Measurements from ENCODE around the gene CR2. TPM values are rescaled to one million over a fixed set of nuclear protein-coding genes. Genes with fewer than 3 reads are reported as not detected.

CR2 gene
- total RNA-seq, 1 donor from 2014 or later = 0.05 TPM

DNA sequence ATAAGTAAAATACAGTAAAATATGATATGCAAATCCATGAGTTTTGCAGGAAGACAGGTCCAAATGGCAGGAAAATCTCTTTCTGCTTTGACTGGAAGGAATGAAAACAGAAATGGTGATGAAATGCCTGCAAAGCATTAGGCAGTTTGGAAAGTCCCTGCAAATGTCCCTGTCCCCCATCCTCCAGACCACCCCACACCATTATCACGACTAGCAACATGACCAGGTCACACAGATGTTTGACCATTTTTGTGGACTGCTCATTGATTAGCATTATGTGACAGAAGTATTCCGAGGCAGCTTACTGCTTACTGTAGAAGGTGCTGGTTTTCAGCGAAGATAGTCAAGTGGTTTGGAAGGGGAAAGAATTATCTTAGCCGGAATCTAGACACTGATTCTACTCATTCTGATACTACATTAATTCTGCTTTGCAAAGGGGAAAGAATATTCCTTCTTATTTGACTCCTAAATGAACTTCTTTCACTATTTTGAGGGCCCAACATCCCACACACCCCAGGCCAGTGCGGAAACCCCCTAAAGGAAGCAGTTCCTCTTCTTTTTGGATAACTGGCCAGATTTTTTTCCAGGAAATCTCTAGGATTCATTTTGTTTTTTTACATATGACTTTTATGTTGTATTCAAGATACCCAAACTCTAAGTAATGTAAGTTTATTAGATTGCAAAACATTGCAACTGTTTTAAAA lies 9.5 kb upstream of the CR2 start:
- intact Hi-C loops (cut with micrococcal nuclease) = no loop called here

- intact Hi-C loops (cut with micrococcal nuclease) = no loop called here
Observed at GRCh38 chr1:207453710-207454045, 450 bp upstream of the CR2 start.

DNA sequence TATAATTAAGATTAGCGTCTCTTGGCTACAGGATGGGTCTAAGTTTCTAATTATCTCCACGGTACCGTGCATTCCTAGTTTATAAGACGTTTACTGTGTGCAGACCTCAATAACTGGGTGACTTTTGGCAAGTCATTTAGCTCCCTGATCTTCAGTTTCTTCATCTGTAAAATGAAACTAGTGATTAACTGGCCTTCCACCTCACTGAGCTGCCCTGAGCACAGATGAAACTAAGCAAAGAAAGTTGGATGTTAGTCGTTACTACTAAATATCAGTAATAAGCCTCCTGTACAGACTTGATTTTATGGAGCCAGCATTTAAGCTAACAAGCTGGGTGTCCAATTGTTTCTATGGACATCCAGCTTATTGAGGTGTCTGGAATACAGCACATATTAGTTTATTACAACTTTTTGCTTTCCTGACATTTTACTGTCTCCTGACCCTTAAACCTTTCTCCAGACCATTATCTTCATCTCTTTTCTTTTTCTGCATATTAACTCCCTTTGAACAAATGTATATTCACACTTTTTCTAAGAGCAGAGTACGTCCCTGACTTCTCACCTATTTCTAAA lies 1.1 kb downstream of the CR2 start:
- intact Hi-C loops (cut with micrococcal nuclease) = loop anchor here (5.0 kb wide), 1 partner anchor 42 kb away; the partner anchor contains the start of gene CR1

GRCh38 chr1:207458414-207458813 lies 4.3 kb downstream of the CR2 start:
- intact Hi-C loops (cut with micrococcal nuclease) = loop anchor here (5.0 kb wide), 1 partner anchor 39 kb away; the partner anchor contains the start of gene CR1

GRCh38 chr1:207459008-207459407 lies 4.9 kb downstream of the CR2 start:
- intact Hi-C loops (cut with micrococcal nuclease) = loop anchor here (5.0 kb wide), 1 partner anchor 38 kb away; the partner anchor contains the start of gene CR1

GRCh38 chr1:207461649-207462048 lies 7.5 kb downstream of the CR2 start:
- intact Hi-C loops (cut with micrococcal nuclease) = no loop called here

GRCh38 chr1:207462535-207462934 lies 8.4 kb downstream of the CR2 start:
- intact Hi-C loops (cut with micrococcal nuclease) = no loop called here

DNA sequence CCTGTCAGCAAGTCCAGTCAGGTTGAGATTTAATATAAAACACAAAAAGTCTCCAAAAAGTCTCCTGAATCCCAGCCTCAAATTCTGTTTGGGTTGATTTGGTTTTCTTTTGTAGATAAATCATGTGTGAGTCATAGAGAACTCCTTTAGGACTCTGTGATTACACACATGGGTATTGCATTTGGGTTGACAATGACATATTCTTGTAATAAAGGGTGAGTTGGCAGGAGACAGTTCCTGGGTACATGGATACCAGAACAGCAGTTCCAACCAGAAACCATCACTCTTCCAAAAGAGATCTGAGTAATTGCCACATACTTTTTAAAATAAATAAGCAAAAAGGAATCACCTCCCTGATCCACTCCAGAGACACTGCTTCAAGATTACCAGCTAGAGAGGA lies 8.9 kb downstream of the CR2 start:
- intact Hi-C loops (cut with micrococcal nuclease) = no loop called here

GRCh38 chr1:207463571-207463970 lies 9.4 kb downstream of the CR2 start:
- intact Hi-C loops (cut with micrococcal nuclease) = no loop called here

- intact Hi-C loops (cut with micrococcal nuclease) = no loop called here
Observed at GRCh38 chr1:207470927-207471326, 16.8 kb downstream of the CR2 start.

DNA sequence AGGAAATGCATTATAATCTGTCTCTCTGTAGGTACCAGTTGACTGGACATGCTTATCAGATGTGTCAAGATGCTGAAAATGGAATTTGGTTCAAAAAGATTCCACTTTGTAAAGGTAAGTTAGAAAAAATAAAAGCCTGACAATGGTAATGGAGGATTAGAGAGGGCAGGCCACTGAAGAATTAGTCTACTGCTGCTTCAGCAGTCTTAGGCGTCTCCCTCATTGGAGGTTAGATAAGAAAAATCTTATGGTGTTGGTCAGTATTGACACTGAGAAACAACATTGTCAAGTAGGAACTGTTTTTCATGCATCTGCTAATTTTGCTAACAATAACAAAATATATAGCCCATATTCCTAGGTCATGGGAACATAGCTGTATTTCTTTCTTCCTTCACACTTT lies 20.1 kb downstream of the CR2 start:
- intact Hi-C loops (cut with micrococcal nuclease) = no loop called here

DNA sequence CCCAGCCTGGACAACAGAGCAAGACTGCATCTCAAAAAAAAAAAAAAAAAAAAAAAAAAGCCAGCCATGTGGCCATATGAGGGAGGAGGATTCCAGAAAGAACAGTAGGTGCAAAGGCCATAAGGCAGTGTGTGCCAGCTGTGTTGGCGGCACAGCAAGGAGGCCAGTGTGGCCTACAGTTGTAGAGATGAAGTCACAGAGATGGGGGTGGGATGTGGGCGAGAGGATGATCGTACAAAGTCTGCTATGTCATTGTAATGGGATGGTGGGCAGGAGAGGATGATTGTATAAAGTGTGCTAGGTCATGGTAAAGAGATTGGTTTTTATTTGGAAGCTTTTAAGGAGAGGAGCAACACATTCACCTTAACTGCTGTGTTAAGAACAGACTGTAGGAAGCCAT lies 32.1 kb downstream of the CR2 start:
- intact Hi-C loops (cut with micrococcal nuclease) = no loop called here

DNA sequence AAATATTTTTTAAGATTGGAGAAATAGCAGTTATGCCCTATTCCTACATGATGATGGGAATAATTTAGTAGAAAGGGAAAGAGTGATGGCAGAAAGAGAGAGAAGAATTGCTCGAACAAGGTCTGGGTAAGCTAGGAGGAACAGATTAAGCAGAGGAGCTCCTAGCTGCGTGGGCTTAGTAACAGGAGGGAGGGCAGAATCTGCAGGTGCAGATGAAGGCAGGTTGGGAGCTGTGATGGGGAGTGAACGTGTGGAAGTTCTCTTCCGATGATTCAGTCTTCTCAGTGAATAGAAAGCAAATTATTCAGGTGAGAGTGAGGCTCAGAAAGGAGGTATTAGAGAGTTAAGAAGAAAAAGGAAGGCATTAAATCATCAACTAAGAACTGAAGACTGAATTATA lies 33.5 kb downstream of the CR2 start:
- intact Hi-C loops (cut with micrococcal nuclease) = no loop called here

DNA sequence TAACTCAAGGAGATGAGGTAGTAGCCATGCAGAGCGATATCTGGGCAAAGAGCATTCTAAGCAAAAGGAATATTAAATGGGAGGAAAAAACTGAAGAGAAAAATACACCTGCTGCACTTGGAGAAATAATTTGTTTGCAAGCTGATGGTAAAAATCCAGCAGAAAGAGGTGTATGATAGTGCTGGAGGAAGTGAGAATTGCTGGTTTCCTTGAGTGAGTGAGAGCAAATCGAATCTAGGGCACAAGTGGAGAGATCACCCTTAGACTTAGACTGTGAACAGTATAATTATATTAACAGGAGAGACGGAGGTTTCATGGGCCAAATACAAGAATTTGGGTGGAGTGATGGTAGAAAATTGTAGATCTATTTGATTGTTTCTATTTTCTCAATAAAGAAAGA lies 39.1 kb downstream of the CR2 start:
- intact Hi-C loops (cut with micrococcal nuclease) = no loop called here

DNA sequence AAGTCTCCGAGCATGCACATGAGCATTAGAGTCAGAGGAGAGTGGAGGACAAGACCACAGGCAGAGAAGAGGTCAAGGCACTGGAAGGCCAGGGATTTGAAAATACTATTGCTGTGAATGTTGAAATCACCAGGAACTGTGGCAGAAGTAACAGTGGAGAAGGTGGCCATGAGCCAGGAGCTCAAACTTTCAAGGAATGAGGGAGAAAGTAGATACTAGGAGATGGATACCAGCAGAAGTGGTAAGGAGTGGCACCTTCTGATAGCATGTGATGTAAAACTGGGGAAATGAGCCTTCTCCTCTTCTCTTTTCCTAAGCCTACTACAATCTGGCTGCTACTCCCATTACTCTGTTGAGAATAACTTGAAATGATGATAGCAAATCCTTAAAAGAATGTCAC lies 40.0 kb downstream of the CR2 start:
- intact Hi-C loops (cut with micrococcal nuclease) = no loop called here

DNA sequence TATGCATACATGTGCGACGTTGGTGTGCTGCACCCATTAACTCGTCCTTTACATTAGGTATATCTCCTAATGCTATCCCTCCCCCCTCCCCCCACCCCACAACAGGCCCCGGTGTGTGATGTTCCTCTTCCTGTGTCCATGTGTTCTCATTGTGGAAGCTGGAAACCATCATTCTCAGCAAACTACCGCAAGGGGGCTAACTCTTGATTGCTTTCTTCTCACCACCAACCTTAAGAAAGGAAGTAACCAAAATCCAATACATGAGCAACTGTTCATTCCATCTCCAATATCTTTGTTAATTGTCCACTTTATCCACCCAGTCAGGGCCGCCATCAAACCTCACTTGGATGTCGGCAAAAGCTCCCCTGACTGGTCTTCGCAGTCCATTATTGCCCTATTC lies 41.2 kb downstream of the CR2 start:
- intact Hi-C loops (cut with micrococcal nuclease) = loop anchor here (5.0 kb wide), 1 partner anchor 38 kb away; no protein-coding TSS in a partner anchor

- intact Hi-C loops (cut with micrococcal nuclease) = loop anchor here (5.0 kb wide), 1 partner anchor 39 kb away; no protein-coding TSS in a partner anchor
Observed at GRCh38 chr1:207495801-207496792, 42.0 kb downstream of the CR2 start, which contains the start of gene CR1. TSS of gene CR1 (plus strand) at chr1:207496157. CDS start at chr1:207496268, 111 bp downstream.

- intact Hi-C loops (cut with micrococcal nuclease) = loop anchor here (2.0 to 5.0 kb wide), 2 partner anchors 41 to 93 kb away; no protein-coding TSS in a partner anchor
Observed at GRCh38 chr1:207497941-207498340, 43.8 kb downstream of the CR2 start.

DNA sequence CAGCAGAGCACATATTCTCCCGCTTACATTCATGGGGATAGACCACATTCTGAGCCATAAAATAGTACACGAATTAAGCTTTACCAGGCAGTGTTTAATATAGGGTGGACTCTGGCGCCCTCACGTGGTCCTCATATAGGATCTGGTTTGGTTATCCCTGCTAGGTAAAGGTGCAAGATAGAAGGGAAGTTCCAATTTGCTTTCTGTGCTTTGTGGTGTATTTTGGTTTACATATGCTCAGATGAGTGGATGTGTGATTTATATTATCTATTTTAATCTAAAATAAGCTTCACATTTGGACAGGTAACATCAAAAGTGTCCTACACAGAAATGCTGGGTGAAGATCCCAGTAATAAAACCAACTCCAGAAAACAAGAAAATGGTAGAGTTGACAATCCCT lies 45.4 kb downstream of the CR2 start:
- intact Hi-C loops (cut with micrococcal nuclease) = loop anchor here (1.0 to 5.0 kb wide), 4 partner anchors 42 to 449 kb away; no protein-coding TSS in a partner anchor

DNA sequence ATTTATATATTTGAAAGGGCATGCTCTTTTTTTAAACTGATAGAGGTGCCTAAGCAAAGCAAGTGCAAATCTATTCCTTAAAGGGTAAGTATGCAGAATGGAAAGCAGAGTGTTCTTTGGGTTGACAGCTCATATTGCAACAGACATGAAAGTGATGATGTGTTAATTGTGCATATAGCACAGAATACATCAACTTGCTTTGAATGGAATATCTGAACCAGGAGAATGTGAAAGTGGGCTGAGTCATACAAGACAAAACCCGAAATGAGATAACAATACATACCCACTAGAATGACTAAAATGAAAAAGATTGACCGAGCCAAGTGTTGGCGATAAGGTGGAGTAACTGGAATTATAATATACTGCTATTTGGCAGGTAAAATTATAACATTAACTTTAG lies 46.2 kb downstream of the CR2 start:
- intact Hi-C loops (cut with micrococcal nuclease) = no loop called here

- intact Hi-C loops (cut with micrococcal nuclease) = no loop called here
Observed at GRCh38 chr1:207501071-207501470, 46.9 kb downstream of the CR2 start.

DNA sequence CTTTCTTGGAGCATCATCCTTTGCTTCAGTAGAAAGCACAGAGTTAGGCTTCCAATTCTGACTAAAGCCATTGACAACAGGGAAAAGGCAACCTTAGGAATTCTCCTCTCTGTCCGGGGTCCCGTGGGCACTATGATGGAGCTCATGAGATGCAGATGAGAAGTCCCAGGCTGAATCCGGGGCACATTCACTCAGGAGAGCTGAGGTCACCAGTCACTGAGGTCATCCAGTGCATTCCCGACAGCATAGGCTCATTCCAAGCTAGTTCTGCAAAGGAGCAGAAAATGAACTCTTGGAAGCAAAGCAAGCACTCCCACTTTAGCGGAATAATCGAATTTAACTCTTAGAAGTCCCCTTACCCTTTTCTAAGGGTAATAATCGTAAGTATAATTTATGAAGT lies 48.6 kb downstream of the CR2 start:
- intact Hi-C loops (cut with micrococcal nuclease) = no loop called here
